AG09319 (cell line): ENCODE measurements around the gene DIP2C.

Experiments used
- DNase-seq: peaks from one replicate; pipeline ENCODE4 v3.0.0-alpha.2; 2010; ENCODE audit warnings: low read depth; ENCODE audit errors: extremely low read depth
- CTCF ChIP-seq: IDR thresholded peaks from 2 replicates; pipeline ENCODE4 v1.5.1; 2011; ENCODE audit warnings: low read depth, mild to moderate bottlenecking, inconsistent platforms, low read length, moderate library complexity

DIP2C gene

DNA sequence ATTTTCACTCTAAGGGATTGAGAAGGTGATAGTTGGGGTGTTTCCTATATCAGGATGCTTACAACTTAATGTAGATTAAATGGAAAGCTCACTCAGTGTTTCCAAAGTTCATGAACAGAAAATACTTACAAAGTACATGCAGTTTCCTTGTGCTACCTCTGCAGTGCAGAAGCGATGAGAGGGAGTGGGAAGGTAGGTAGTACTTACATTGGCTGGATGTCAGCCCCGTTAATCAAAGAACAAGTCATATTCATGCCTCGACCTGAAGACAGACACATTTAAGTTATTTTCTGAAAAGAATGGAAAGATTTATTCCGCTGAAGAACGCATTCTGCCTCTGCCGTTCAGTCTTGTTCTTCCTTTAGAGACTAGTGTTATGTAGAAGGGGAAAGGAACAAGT, 461.1 kb downstream of the DIP2C start:
- DNase-seq: no peak
- TF ChIP-seq CTCF: no peak

DNA sequence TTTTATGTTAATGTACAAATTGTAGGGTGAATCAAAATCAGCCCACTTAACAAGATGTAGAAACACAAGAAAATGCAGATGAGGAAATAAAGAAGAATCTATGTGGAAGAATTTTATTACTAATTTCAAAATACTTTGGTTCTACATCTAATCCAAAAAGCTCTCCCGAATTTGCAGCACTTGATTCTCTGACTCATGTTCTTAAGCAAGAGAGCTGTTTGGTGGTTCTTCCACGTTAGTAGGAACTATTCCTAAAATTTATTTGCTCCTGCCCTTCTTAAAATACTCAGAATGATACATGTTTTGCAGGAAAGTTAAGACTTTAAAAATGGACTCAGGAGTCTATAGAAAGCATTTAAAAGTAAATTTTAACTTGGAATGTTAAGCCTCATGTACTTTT, 462.5 kb downstream of the DIP2C start:
- no peak for DNase-seq
- TF ChIP-seq CTCF: no peak

GRCh38 chr10:226018-226417, 463.4 kb downstream of the DIP2C start:
- TF ChIP-seq CTCF: no peak
- DNase-seq: no peak

GRCh38 chr10:224571-224970, 464.9 kb downstream of the DIP2C start:
- TF ChIP-seq CTCF: no peak
- no peak for DNase-seq
